Epithelial cell of esophagus (primary cell): Measurements from ENCODE around the gene UNC119B.
"Not testable (repeated sequence)": the region's sequence is repeated elsewhere in the genome, so short reads cannot be mapped to it uniquely, and the experiment has no call there.

ENCODE experiments used
- DNase-seq: peaks from one replicate; pipeline ENCODE4 v3.0.0; 2010; ENCODE audit warnings: low read depth
- H3K4me3 ChIP-seq: 2 replicates; pipeline ENCODE4 v1.5.1; 2011; ENCODE audit warnings: mild to moderate bottlenecking, low read length, control low read depth
- TF ChIP-seq, protein P1 (sequence below): IDR thresholded peaks from 2 replicates; pipeline ENCODE4 v1.5.1; 2011; ENCODE audit warnings: low read depth, mild to moderate bottlenecking, low read length, control low read depth, inconsistent platforms; ENCODE audit not compliant: insufficient read depth; ENCODE audit errors: missing control alignments

Gene UNC119B

DNA sequence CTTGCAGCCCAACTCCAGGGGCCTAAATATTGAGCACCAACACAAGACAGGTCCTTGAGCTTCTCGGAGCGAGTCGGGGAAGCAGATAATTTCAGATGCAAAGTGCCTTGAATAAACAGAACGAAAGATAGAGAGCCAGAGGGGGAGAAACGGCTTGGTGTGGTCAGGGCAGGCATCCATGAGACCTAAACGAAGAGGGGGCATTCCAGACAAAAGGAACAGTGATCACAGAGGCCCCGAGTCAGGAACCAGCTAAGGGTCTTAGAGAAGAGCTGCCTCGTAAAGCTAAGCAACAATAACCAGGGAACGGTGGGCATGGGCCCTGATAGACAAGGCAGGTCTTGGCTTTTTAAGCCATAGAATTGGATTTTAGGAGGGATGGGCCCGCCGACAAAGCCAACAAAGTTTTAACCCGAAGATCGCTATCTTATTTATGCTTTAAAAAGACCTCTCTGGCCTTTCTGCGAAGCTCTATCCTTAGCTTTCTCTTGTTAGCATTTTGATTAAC is 14.9 kb downstream of the UNC119B start:
- peak overlapping the region; percentile 49 for H3K4me3 ChIP-seq
- TF ChIP-seq, protein P1, sequence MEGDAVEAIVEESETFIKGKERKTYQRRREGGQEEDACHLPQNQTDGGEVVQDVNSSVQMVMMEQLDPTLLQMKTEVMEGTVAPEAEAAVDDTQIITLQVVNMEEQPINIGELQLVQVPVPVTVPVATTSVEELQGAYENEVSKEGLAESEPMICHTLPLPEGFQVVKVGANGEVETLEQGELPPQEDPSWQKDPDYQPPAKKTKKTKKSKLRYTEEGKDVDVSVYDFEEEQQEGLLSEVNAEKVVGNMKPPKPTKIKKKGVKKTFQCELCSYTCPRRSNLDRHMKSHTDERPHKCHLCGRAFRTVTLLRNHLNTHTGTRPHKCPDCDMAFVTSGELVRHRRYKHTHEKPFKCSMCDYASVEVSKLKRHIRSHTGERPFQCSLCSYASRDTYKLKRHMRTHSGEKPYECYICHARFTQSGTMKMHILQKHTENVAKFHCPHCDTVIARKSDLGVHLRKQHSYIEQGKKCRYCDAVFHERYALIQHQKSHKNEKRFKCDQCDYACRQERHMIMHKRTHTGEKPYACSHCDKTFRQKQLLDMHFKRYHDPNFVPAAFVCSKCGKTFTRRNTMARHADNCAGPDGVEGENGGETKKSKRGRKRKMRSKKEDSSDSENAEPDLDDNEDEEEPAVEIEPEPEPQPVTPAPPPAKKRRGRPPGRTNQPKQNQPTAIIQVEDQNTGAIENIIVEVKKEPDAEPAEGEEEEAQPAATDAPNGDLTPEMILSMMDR = no peak
- no peak for DNase-seq

GRCh38 chr12:120725659-120726509 is 15.6 kb downstream of the UNC119B start, which contains the start of gene ACADS:
Gene ACADS, plus strand, starts transcription at chr12:120725826. Its CDS starts 60 bp downstream, at chr12:120725886.
- H3K4me3 ChIP-seq = peak within 1 kb of the TSS; percentile 49
- TF ChIP-seq, protein P1 = no peak
- DNase-seq = peak; percentile 81

DNA sequence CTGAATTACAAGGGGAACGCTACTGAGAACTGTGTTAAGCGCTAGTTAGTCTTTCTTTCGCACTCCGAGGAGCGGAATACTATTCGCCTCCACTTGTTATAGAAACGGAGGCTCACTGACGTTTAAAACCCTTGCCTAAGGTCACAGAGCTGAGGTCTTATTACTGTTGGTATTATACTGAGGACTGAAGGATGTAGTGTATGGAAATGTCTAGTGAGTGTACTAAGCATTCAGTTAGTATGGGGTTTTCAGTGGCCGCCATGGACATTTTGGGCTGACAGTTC is 16.2 kb downstream of the UNC119B start:
- TF ChIP-seq, protein P1 = no peak
- no peak overlapping the region for H3K4me3 ChIP-seq

GRCh38 chr12:120726961-120727360 is 16.7 kb downstream of the UNC119B start:
- no peak overlapping the region for H3K4me3 ChIP-seq
- TF ChIP-seq, protein P1 = no peak
- no peak for DNase-seq

More for the DNA sequence above, 16.2 kb downstream of the UNC119B start:
- no peak for DNase-seq

DNA sequence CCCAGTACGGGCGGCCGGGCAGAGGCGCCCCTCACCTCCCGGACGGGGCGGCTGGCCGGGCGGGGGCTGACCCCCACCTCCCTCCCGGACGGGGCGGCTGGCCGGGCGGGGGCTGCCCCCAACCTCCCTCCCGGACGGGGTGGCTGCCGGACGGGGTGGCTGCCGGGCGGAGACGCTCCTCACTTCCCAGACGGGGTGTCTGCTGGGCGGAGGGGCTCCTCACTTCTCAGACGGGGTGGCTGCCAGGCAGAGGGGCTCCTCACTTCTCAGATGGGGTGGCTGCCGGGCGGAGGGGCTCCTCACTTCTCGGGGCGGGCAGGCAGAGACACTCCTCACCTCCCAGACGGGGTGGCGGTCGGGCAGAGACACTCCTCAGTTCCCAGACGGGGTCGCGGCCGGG is 21.9 kb downstream of the UNC119B start:
- DNase-seq, H3K4me3 ChIP-seq: not testable (repeated sequence)

DNA sequence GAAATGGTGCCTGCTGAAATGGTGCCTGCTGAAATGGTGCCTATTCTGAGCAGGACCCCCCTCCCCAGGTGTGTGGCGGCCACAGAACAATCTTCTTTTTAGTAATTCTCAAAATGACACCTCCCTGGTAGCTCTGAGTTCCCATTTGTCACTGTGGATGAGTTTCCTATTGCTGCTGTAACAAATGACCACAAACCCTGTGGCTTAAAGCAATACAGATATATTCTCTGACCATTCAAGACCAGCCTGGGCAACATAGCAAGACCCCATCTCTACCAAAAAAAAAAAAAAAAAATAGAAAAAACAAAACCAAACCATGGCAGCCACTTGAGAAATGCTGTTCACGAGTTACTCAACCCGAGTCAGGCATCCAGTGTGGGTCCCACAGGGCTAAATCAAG is 23.3 kb downstream of the UNC119B start:
- no peak overlapping the region for H3K4me3 ChIP-seq
- TF ChIP-seq, protein P1 = no peak
- no peak for DNase-seq

DNA sequence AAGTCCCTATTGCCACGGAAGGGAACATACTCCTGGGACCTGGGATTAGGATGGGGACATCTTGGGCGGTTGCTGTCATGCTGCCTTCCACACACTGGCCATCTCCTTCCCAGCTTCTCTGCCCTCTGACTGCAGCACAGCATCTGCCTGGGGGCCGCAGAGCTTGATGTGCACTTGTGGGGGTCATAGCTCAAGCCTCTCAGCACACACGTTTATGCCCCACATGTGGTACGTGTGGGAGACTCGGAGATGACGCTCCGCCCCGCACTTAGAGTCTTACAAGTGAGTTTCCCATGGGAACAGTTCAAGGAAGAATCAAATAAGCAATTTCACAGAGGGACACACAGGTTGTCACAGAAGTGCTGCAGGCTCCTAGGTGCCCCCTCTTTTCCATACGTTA is 24.0 kb downstream of the UNC119B start:
- TF ChIP-seq, protein P1 = no peak
- H3K4me3 ChIP-seq = no peak overlapping the region
- no peak for DNase-seq
